GM11168 (cell line): ENCODE measurements around the gene AGO1.
"Not testable (repeated sequence)": the region's sequence is repeated elsewhere in the genome, so short reads cannot be mapped to it uniquely, and the experiment has no call there.

Experiments used
- in situ Hi-C: fragments of 300-500 bp; cut with MboI; formaldehyde crosslinking; loops from one replicate; pipeline ENCODE4 v1.12.0; 2022; ENCODE audit warnings: low sequenced_read_pairs; ENCODE audit not compliant: unreplicated experiment

AGO1 gene

GRCh38 chr1:35962952-35963351, 79.9 kb downstream of the AGO1 start:
- in situ Hi-C loops, result no loop called here

DNA sequence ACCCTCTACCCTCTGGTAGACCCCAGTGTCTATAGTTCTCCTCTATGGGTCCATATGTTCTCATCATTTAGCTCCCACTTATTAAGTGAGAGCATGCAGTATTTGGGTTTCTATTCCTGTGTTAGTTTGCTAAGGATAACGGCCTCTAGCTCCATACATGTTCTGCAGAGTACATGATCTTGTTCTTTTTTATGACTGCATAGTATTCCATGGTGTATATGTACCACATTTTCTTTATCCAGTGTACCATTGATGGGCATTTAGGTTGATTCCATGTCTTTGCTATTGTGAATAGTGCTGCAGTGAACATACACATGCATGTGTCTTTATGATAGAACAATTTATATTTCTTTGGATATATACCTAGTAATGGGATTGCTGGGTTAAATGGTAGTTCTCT, 81.3 kb downstream of the AGO1 start:
- in situ Hi-C loops, result not testable (repeated sequence)

DNA sequence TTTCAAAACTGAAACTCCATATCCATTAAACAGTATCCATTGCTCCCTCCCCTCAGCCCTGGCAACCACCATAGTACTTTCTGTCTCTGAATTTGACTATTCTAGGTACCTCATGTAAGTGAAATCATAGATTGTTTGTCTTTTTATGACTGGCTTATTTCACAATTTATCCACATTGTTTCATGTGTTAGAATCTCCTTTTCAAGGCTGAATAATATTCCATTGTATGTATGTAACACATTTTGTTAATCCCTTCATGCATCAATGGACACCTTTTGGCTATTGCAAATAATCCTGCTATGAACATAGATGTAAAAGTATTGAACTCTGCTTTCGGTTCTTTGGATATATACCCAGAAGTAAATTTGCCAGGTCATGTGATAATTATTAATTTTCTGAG, 85.4 kb downstream of the AGO1 start:
- in situ Hi-C loops, result no loop called here

DNA sequence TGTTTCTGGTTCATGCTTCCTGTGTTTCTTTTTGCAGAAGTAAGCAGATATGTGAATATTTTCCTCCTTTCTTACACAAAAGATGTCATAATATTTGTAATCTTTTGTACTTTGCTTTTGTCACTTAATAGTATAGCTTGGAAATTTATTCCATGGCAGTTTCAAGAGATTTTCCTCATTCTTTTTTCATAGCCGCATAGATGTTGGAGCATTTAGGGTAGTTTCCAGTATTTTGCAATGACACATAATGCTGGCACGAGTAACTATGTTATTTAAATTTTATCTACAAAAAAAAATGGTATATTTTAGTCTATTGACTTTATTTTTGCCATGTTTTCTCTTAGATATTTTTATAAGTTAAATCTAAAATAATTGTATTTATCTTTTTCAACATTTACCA, 88.6 kb downstream of the AGO1 start:
- in situ Hi-C loops, result no loop called here

DNA sequence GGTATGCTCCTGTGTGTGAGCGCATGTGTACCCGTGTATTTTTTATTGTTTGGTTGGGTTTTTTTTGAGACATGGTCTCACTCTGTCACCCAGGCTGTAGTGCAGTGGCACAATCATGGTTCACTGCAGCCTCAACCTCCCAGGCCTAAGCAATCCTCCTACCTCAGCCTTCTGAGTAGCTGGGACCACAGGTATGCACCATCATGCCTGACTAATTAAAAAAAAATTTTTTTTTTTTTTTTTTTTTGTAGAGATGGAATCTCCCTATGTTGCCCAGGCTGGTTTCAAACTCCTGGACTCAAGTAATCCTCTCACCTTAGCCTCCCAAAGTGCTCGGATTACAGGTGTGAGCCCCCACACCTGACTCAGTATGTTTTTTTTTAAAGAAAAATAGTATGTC, 89.6 kb downstream of the AGO1 start:
- in situ Hi-C loops, result not testable (repeated sequence)

- in situ Hi-C loops, result no loop called here
Measured at GRCh38 chr1:35980090-35980489, 97.1 kb downstream of the AGO1 start.
